ENCODE results near the gene UFSP2.
"Not testable (repeated sequence)": the region's sequence is repeated elsewhere in the genome, so short reads cannot be mapped to it uniquely, and the experiment has no call there.

Gene UFSP2

GRCh38 chr4:185381288-185382196, 44.2 kb downstream of the UFSP2 start:
- no peak for DNase-seq

GRCh38 chr4:185380320-185380719, 45.4 kb downstream of the UFSP2 start:
- no peak for DNase-seq

DNA sequence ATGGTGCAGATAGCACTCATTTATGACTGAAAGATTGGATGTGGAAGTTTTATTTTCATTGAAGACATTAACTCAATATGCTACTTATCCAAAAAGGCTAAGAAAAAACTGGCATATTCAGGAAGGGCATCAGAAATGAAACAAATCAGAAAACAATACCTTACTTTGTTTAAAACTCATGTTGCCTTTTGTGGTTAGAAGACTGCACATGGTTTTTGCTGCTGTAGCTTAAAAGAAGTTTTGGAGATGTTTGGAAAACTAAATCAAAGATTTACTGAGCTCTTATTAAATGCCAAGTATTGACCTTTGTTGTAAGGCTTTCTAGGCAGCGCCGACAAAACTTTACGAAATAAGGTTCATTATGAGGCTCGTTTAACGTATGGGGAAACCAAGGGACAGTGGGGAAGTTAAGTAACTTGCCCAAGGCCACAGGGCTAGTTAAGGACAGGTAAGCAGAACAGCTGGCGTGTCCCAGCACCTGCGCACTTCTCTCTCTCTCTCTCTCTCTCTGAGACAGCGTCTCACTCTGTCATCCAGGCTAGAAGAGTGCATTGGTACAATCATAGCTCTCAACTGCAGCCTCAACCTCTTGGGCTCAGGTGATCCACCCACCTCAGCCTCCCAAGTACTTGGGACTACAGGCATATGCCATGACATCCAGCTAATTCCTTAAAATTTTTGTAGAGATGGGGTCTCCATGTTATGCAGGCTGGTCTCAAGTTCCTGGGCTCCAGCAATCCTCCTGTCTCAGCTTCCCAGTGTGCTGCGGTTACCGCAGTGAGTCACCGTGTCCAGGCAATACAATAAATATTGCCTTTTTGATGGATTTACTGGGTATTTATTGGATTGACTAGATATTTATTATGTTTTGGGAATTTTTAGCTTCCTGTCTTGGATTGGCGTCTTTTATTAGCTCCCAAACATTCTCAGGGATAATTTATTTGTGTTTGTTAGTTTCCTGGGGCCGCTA, 46.2 kb downstream of the UFSP2 start:
- DNase-seq, result no peak

DNA sequence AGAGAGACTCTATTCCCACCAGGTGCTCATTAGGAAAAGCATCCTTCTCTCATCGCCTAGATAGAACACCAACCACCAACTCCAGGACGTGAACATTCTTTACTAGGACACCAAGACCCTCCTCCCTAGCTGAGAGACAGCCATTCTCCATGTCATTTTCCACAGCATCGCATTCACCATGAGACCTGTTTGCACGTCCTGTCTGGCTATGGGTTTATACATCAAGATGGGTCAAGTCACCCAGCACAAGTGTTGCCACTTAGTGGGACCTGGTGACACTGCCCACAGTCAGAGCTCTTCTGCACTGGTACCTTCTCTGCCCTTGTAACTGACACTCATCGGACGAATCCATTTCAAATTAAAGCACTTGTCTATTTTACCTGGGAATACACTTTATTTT, 47.5 kb downstream of the UFSP2 start:
- no peak for DNase-seq

- DNase-seq, result no peak
Observed at GRCh38 chr4:185374573-185374972, 51.2 kb downstream of the UFSP2 start.

GRCh38 chr4:185374027-185374426, 51.7 kb downstream of the UFSP2 start:
- DNase-seq, result no peak

DNA sequence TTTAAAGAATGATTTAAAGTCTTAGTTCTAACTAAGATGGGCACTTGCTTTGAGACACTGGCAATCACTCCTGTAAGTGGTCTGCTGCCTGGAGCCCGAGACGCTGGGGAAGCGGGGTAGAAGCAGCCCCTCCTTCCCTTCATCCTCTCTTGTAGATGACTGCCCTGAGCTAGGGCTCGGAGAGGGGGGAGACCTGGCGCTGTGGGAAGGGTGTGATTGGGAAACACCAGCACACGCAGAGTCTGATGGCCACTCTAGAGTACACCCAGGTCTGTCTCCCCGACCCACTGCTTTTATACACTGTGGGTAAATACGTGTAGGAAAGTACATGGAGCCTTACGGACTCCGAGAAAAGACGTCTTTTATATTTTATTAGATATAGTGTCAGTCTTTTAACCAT, 54.1 kb downstream of the UFSP2 start:
- no peak for DNase-seq

DNA sequence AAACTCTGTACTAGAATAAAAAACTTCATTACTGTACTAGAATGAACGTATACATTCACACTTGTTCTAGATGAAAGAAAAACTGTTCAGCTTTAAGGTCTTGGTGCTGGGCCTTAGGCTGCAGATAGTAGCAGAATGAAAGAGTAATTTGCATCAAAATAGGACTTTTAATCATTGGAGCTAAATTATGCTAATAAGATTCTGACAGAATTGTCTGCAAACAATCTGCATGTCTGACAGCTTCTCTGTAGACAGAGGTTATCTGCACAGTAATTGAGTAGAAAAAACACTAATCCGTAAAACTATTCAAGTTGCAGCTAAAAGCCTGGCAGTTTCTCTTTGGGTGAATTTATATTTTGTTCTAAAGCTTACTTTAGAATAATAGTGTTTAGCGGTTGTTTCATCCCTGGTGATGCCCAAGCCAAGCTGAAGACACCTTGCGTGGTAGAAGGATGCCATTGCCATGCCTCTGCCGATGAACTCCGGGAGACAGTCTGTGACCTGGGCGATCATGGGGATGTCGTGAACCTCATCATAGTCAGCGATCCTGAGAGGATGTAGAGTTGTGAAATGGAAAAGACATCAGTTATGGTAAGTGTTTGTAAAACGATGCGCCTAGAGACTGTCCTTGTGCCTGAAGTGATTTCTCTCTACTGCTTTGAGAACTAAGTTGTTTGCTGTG, 55.4 kb downstream of the UFSP2 start:
- DNase-seq, result no peak

GRCh38 chr4:185369731-185370130, 56.0 kb downstream of the UFSP2 start:
- DNase-seq, result no peak

DNA sequence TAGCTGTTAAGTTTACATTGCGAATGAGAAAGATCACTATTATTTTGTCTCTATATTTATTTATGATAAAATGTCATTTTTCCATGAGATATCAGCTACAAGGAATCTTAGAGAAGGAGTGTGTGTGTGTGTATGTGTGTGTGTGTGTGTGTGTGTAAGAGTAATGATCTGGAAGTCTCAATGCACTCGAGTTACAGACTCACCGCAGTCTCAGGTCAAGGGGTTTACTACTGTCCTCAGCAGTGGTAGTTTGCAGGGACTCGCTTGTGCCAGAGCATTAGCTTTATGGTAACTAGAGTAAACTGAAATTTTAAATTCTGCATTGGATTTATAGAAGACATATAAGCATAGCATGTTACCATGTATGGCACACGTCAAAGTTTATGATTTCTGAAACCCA, 60.9 kb downstream of the UFSP2 start:
- DNase-seq, result no peak

GRCh38 chr4:185363251-185363650, 62.5 kb downstream of the UFSP2 start:
- DNase-seq, result no peak

DNA sequence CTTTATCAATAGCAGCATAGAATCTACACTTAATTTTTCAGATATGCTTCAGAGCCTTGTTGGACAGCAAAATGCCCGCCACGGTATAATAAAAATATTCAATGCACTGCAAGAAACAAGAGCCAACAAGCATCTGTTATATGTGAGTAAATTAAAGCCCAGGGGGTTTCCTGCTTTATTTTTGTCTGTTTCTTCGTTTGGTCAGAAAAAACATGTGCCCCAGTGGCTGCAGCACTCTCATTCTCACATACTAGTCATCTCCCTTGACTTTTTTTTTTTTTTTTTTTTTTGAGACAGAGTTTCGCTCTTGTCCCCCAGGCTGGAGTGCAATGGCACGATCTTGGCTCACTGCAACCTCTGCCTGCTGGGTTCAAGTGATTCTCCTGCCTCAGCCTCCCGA, 63.2 kb downstream of the UFSP2 start:
- DNase-seq, result not testable (repeated sequence)

GRCh38 chr4:185361872-185362271, 63.9 kb downstream of the UFSP2 start:
- DNase-seq, result no peak

GRCh38 chr4:185359767-185360446, 65.9 kb downstream of the UFSP2 start:
- no peak for DNase-seq

DNA sequence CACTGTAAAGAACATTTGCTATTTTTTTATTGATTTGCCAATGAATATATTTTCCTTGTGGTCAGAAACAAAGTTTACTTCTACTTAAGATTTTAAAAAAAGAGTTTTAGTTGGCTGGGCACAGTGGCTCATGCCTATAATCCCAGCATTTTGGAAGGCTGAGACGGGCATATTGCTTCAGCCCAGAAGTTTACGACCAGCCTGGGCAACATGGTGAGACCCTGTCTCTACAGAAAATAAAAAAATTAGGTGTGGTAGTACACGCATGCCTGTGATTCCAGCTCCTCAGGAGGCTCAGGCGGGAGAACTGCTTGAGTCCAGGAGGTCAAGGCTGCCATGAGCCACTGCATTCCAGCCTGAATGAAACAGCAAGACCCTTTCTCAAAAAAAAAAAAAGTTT, 66.8 kb downstream of the UFSP2 start:
- no peak for DNase-seq

- no peak for DNase-seq
Observed at GRCh38 chr4:185358514-185358913, 67.2 kb downstream of the UFSP2 start.

- DNase-seq, result no peak
Observed at GRCh38 chr4:185357733-185358440, 67.9 kb downstream of the UFSP2 start.

GRCh38 chr4:185357211-185357610, 68.6 kb downstream of the UFSP2 start:
- no peak for DNase-seq

GRCh38 chr4:185352741-185353140, 73.0 kb downstream of the UFSP2 start:
- no peak for DNase-seq

DNA sequence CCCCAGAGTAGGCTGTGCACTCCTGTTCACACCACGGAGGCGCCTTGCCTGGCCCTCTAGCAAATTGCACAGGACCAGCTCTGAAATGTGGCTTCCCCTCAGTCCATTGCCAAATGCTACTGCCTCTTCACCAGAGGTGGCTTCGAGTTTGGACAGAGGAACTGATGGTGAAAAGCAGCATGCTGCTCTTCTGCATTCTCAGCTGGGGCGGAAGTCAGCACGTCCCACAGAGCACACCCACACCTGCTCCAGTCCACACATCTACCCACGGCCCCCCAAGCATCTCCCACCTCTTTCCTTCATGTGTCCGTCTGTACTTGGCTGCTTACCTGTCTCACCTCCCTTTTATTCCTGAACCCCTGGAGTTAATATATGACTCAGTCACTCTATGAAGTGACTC, 73.6 kb downstream of the UFSP2 start:
- no peak for DNase-seq

DNA sequence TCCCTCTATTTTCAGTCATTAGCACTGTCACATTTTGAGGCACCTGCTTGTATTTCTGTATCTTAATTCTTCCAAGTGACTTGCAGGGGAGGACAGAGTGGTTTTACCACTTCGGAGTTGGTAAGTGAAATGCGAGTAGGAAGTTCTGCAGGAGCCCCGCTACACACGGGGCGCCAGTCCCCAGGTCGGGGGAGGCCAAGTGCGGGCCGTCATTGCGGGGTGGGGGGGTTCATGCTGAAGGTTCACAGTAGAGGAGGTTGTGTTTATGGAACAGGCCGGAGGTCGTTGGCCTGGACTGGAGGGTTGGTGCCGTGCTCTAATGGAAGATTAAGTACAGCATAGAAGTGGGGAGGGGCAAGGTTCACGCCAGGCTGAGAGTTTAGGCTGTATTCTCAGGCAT, 74.1 kb downstream of the UFSP2 start:
- DNase-seq, result no peak

Measured in stimulated activated CD4-positive, alpha-beta T cell treated with anti-CD3 and anti-CD28 coated beads, Interleukin-12 subunit alpha, Interleukin-12 subunit beta, amount 100 ng/mL, for 4 hours (primary cell).